Head of caudate nucleus (tissue), 42 donors: ENCODE results near the gene PIGP.
A peak's percentile ranks its signal among the peaks of the same experiment; 100 is the strongest.
"Not testable (repeated sequence)": the region's sequence is repeated elsewhere in the genome, so short reads cannot be mapped to it uniquely, and the experiment has no call there.

Source experiments
- DNase-seq, 42 donors: peaks; one replicate each; pipeline versions ENCODE4 v3.0.0 to v3.0.0-alpha.2; 2020 to 2021; ENCODE audit warnings: mixed read lengths in 7 of 42
- intact Hi-C: fragments of 100-400 bp; cut with DNase I; formaldehyde crosslinking; loops from one replicate; pipeline ENCODE4 v1.15.0; 2022

Gene PIGP

GRCh38 chr21:37057614-37058013 is 15.3 kb downstream of the PIGP start:
- intact Hi-C loops, result no loop called here
- no peak for DNase-seq

- no peak for DNase-seq
- intact Hi-C loops, result no loop called here
Observed at GRCh38 chr21:37055271-37055855, 17.5 kb downstream of the PIGP start.

- intact Hi-C loops, DNase-seq: not testable (repeated sequence)
Observed at GRCh38 chr21:37049741-37050140, 23.1 kb downstream of the PIGP start.

GRCh38 chr21:37047079-37047478 is 25.8 kb downstream of the PIGP start:
- DNase-seq, result no peak
- intact Hi-C loops, result no loop called here

GRCh38 chr21:37045556-37045955 is 27.3 kb downstream of the PIGP start:
- intact Hi-C loops, result no loop called here
- DNase-seq, result no peak

GRCh38 chr21:37045149-37045548 is 27.7 kb downstream of the PIGP start:
- no peak for DNase-seq
- intact Hi-C loops, result no loop called here

- intact Hi-C loops, result no loop called here
- DNase-seq, result no peak
Observed at GRCh38 chr21:37044643-37045042, 28.2 kb downstream of the PIGP start.

- intact Hi-C loops, result no loop called here
- DNase-seq, result no peak
Observed at GRCh38 chr21:37043818-37044217, 29.1 kb downstream of the PIGP start.

GRCh38 chr21:37041706-37042271 is 31.1 kb downstream of the PIGP start:
- DNase-seq, result no peak
- intact Hi-C loops, result no loop called here

GRCh38 chr21:37040212-37040611 is 32.7 kb downstream of the PIGP start:
- no peak for DNase-seq
- intact Hi-C loops, result no loop called here

- intact Hi-C loops, result no loop called here
- DNase-seq, result no peak
Observed at GRCh38 chr21:37039411-37040075, 33.3 kb downstream of the PIGP start.

GRCh38 chr21:37036177-37036576 is 36.7 kb downstream of the PIGP start:
- intact Hi-C loops, result no loop called here
- DNase-seq, result peak in 1 of 42 donors; percentile 13

GRCh38 chr21:37034394-37034793 is 38.5 kb downstream of the PIGP start:
- intact Hi-C loops, result not testable (repeated sequence)

GRCh38 chr21:37032877-37033471 is 39.9 kb downstream of the PIGP start:
- DNase-seq, result peak in 1 of 42 donors; percentile 36

More at GRCh38 chr21:37034394-37034793, 38.5 kb downstream of the PIGP start:
- not testable (repeated sequence) for DNase-seq

GRCh38 chr21:37032293-37032692 is 40.6 kb downstream of the PIGP start:
- peak in 1 of 42 donors; percentile 16 for DNase-seq
- intact Hi-C loops, result no loop called here

More at GRCh38 chr21:37032877-37033471, 39.9 kb downstream of the PIGP start:
- intact Hi-C loops, result no loop called here

- intact Hi-C loops, result no loop called here
- no peak for DNase-seq
Observed at GRCh38 chr21:37030864-37031263, 42.0 kb downstream of the PIGP start.

- peak in 1 of 42 donors; percentile 36 for DNase-seq
- intact Hi-C loops, result no loop called here
Observed at GRCh38 chr21:37028570-37028969, 44.3 kb downstream of the PIGP start.

GRCh38 chr21:37026499-37026898 is 46.4 kb downstream of the PIGP start:
- intact Hi-C loops, result no loop called here

GRCh38 chr21:37017951-37018679 is 54.8 kb downstream of the PIGP start:
- DNase-seq, result peak in 7 of 42 donors; percentile 16 to 51 (median 24)
- intact Hi-C loops, result no loop called here

More at GRCh38 chr21:37026499-37026898, 46.4 kb downstream of the PIGP start:
- peak in 11 of 42 donors; percentile 18 to 48 (median 25) for DNase-seq
